ENCODE data around the gene GLOD5.
A peak's percentile ranks its signal among the peaks of the same experiment; 100 is the strongest.
"Not testable (repeated sequence)": the region's sequence is repeated elsewhere in the genome, so short reads cannot be mapped to it uniquely, and the experiment has no call there.

The GLOD5 gene

DNA sequence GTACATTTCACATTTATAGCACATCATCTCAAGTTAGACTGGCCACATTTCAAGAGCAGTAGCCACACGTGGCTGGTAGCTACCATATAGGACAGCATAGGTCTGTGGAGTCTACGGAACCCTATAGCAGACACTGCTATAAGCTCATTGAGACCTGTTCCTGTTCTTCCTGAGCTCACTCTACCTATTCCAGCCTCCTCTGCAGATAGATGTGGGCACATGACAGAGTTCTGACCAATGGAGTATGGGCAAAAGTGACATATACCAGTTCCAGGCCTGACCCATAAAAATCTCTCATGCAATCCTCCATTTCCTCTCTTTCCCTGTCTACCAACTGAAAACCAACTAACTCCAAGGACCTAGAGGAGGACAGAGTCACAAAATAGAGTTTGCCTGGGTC, 36.8 kb downstream of the GLOD5 start:
- DNase-seq: no peak

- DNase-seq: no peak
These were observed 39.2 kb downstream of the GLOD5 start for GRCh38 chrX:48800574-48801279.

DNA sequence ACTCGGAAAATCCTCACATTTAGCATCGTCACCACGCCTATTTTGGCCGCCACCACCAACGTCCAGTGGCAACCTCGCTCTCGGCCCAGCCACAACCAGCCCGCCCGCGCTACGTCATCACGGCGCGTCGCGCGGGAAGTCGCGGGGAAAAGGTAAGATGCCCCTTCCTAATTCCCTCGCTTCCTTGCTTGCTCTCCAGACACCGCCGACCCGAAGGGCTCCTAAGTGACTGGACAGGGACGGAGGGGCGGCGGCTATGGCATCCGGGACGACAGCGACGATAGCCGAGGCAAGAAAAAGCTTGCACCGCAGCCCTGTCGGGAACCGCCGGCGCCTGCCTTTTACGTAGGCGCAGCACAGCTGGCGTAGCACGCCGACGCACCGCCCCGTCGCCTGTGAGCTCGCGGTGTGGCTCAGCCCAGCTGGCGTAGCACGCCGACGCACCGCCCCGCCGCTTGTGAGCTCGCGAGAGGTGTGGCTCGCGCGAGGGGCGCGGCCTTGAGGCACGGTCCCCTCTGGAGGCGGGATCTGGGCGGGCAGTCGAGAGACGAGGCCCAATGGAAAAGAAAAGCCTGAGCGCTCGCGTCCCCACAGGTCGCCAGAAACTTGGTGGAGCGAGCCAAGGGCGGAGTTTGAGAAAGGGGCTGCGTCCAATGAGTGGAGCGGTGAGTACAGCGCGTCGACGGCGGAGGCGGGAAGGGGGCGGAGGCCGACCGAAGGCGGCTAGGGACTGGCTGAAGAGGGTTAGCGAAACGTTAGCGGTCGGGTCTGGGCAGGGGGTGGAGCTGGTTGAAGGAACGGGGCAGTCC, 39.9 kb downstream of the GLOD5 start, which contains the start of gene HDAC6:
Gene HDAC6 (plus strand): TSS at position 788 of the 809 bp plus-strand sequence. CDS start 626 bp downstream, outside the sequence.
- peak; percentile 99 for DNase-seq

DNA sequence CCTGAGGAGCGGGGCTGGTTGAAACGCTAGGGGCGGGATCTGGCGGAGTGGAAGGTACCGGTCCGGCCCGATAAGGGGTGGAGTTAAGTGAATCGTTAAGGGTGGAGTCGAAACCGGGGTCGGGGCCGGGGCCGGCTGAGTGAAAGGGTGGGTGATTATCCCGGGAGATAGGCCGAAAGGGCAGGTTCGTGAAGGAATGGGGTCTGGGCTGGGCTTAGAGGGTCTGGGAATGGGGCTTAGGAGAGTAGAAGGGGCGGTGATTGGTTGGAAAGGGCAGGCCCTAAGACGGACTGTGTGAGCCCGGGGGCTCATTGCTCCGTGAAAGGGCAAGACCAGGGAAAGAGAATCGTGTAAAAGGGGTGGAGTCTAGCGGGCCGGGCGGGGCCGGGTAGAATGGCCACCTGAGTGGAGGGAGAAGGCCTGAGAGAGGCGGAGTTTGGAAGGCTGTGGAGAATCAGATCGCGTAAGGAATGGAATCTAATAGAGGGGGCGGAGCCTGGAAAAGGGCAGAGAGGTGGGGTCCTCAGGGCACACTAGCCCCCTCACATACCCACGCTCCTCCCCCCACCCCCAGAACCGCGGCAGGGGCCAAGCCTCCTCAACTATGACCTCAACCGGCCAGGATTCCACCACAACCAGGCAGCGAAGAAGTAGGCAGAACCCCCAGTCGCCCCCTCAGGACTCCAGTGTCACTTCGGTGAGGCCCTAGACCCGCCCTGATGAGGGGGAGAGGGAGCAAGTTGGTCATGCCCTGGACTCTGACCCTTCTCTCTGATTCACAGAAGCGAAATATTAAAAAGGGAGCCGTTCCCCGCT, 40.8 kb downstream of the GLOD5 start:
- peak; percentile 77 for DNase-seq

- DNase-seq: no peak
These were observed 41.3 kb downstream of the GLOD5 start for GRCh38 chrX:48802905-48803200.

DNA sequence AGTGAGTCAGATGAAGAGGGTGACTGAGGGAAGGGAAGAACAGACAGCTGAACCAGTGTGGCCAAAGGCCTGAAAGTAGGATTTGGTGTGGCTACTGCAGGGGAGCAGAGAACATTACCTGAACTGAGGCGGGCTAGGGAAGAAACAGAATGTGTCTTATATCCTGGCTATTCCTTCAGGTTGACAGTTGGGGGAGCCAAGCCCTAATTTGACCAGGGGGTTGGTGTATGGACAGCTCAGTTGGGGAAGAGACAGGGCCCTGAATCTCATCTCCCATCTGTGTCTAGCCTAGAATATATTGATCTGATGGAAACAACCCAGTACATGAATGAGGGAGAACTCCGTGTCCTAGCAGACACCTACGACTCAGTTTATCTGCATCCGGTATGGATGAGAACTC, 44.5 kb downstream of the GLOD5 start:
- DNase-seq: no peak

GRCh38 chrX:48813644-48814043, 52.1 kb downstream of the GLOD5 start:
- no peak for DNase-seq

GRCh38 chrX:48814722-48815121, 53.2 kb downstream of the GLOD5 start:
- no peak for DNase-seq

DNA sequence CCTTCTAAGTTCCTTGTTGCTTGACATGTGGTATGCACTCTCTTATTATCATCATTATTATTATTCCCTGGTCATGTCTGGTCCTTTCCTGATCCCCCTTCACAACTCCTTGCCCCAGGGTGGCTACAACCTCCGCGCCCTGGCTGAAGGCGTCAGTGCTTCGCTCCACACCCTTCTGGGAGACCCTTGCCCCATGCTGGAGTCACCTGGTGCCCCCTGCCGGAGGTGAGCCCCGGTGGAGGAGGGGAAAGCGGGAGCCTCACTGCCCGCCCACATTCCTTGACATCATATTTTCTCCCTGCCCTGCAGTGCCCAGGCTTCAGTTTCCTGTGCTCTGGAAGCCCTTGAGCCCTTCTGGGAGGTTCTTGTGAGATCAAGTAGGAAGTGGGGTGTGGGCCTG, 53.7 kb downstream of the GLOD5 start:
- no peak for DNase-seq

GRCh38 chrX:48816014-48816810, 54.7 kb downstream of the GLOD5 start:
- no peak for DNase-seq

- no peak for DNase-seq
These were observed 56.6 kb downstream of the GLOD5 start for GRCh38 chrX:48818098-48818497.

GRCh38 chrX:48818866-48819265, 57.3 kb downstream of the GLOD5 start:
- no peak for DNase-seq

GRCh38 chrX:48819394-48819793, 57.8 kb downstream of the GLOD5 start:
- not testable (repeated sequence) for DNase-seq

- no peak for DNase-seq
These were observed 61.5 kb downstream of the GLOD5 start for GRCh38 chrX:48823053-48823452.

Data from fibroblast of upper back skin (primary cell).